SW480 (cell line): ENCODE data around the gene TUG1.

Experiments used
- DNase-seq: peaks from one replicate; pipeline ENCODE4 v3.0.0-alpha.2; 2016; ENCODE audit warnings: low spot score

TUG1 gene

DNA sequence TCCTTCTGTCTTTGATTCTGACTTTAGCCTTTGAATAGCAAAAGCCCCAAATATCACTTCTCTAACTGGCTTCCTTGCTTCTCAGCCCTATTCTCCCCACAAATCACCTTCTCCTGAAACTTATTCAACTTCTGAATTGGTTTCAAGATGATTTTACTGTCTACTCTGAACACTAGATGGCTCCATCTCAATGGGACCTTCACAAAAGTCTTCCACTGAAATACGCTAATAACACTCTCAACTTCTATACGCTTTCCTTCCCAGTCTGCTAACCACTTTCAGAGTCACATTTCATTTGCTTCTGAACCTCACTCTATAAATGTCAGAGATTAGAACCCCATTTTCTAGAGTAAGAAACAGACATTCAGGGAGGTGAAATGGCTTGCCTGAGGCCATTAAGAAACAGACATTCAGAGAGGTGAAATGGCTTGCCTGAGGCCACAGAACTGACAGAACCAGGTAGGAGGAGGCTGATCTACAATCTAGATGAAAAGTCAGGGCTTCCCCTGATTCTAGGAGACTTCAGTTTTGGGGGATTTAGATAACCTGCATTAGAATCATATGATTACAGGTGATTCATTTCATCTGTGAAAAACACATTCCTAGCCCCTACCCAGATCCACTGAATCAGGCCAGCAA, 21.1 kb upstream of the TUG1 start:
- DNase-seq: peak; percentile 27

DNA sequence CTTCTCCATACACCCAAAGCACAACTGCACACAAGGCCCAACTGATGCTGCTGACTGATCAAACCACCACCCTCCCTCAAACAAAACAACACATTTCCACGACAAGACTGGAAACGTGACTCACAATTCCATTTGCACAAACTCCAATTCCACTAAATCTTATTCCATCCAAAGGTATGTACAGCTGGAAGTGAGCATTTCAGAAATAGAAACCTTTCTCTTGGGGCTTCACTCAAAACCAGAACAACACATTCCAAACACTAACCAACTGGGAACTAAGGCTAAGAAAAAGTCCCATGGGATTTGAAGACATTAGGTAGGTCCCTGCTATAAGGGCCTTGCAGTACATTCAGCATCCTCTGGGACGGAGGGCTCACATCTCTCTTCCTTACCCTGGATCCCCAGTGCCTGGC, 20.1 kb upstream of the TUG1 start:
- DNase-seq: no peak

DNA sequence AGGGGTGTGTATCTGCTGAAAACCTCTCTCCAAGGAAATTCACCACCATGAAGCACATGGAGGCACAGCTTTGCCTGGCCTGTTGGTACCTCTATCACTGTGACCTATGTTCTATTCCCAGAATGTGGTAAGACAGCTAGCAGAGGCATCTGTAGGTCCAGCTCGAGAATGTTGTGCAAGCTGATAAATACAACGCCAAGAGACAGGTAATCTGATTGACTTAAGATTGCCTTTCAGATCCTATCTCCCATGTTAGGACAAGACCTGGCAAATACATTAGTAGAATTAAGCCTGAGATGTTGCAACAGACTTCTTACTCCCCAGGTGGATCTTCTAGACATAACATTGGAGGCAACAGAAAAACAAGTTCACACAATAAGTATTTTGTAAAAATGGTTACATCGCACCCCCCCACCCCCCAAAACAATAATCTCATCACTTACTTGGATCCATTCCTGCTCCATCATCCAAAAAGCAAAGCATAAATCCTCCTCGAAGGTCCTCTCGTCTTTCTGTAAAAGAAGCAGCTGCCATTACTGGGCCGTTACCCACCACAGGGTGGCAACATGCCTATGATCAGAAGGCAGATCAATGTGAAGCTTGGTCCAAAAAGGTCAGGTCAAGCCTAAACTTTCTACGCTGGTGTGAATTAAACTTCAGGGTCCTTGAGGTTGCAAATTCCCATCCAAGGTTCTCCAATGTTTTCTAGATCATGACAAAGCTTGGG, 19.0 kb upstream of the TUG1 start:
- no peak for DNase-seq

DNA sequence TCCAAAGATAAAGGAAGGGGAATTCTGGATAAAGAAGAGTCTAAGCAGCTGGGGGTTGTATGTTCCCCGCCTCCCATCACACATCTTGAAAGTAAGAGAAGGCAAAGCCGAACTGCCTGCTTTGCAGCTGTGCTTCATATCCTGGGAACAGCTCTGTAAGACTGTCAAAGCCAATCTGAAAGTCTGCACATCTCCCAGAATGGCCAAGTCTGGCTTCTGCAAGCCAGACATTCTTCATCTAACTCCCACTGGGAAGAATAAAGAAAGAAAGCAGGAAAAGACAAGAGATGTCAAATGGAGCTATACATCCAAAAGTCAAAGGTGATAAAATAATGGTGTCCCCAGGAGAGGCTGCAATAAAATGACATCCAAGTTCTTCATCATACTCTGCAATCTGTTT, 15.9 kb upstream of the TUG1 start:
- DNase-seq: no peak

DNA sequence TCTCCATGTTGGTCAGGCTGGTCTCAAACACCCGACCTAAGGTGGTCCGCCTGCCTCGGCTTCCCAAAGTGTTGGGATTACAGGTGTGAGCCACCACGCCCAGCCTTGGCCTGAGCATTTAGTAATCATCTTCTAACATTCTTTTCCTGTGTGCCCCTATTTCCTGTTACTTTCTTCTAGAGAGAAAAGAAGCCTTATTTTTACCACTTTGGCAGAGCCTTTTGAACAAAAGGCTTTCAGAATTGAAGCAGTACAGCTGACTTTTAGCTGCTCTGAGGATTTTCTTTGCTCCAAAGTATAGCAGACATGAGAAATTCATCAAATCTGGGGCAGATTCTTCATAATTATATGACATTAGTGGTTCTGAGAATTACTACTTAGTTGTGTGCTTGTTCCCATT, 13.9 kb upstream of the TUG1 start:
- no peak for DNase-seq

DNA sequence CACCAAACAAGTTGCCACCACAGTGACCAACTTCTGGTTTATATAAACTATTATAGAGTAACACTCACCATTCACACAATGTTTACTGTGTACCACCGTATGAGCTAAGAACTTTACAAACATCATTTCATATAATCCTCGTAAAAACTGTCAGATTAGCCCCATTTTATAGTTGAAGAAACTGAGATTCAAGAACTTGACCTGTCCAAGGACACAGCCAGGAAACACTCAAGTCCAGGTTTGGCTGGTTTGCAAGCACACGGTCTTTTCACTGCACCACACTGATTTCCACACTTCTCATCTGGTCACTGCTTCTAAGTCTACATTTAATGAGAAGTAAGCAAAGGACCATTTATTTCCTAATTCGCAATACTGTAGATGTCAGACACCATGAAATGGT, 4.2 kb upstream of the TUG1 start:
- DNase-seq: no peak

DNA sequence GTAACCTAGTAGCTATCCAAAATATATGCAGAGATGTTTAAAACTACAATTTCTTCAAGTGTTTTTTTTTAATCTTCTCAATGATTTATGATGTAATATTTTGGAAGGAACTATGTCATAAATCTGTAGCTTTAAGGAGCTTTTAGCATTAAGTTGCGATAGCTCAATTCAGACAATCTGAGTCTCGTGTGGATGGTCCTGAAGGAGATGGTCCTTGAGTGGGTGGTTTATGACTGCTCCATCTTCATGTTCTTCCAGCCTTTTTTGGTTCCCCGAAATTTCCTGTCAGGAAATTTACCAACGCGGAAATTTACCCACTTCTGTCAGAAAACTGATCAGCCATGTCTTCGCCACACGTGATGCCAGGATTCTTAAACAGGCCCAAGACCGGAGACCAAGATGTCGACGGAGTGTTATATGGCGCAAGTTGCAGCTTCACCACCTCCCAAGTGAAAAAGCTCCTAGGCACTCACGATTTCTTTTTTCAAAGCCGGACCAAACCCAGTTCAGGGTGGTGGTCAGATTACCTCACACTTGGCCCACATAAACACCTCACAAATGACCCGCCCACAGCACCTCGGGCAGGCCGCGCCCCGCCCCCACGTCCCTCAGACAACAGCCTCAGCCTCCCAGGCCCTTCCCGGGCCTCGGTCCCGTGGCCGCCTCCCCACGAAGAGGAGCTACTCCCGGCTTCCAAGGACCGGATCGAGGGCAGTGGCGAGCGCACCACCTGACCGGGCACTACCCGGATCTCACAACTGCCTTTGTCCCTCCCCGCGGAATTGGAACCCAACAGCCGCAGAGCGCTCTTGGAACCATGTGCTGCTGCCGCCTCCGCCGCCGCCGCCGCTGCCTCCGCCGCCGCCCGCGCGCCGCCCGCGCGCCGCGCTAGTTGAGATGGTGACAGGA, 796 bp upstream of the TUG1 start, which contains the start of gene MORC2:
MORC2 (minus strand) TSS at position 760 of the 909 bp plus-strand sequence. CDS start 885 bp downstream, outside the sequence.
- DNase-seq: no peak

DNA sequence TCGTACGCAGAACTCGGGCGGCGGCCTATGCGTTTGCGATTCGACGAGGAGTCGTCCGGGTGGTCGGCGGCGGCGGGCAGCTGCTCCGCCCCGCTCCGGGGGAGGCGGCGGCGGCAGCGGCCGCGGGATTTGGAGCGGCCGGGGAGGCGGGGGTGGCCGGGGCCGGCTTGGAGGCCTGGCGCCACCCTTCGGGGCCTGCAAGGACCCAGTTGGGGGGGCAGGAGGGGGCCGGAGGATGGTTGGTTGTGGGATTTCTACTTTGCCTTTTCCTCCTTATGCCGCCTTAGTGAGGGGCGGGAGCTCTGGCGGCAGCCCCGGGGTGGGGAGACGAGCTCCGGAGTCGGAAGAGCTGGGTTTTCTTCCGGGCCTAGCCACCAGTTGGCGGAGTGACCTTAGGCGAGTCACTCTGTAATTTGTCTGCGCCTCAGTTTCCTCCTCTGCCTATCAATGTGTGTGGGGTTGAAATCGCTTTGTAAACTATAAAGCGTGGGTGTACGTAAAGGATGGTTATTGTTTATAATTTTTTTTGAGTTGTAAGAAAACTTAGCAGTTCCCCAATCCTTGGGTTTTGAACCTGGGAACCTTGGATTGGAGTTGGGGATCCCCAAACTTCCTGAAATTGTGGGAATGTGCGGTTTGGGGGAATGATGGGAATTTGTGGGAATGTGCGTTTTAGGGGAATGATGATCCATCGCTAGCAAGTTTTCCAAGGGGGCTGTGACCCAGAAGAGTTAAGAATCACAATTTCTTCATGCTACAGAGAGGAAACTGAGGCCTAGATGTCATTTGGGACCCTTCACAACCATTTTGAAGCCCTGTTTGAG, 679 bp downstream of the TUG1 start:
- no peak for DNase-seq

DNA sequence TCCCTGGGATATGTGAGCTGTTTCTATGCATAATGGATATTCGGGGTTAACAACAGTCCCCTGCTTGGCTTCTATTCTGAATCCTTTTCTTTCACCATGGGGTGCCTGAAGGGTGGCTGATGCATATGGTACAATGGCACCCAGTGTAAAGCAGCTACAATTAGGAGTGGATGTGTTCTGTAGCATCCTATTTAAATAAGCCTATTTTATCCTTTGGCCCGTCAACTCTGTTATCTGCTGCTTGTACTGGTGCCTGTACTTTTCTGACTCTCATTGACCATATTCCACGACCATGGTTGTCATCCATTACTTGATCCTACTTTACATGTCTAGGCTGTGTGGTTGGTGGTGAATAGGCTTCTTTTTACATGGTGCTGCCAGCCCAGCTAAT, 1.3 kb downstream of the TUG1 start:
- no peak for DNase-seq

DNA sequence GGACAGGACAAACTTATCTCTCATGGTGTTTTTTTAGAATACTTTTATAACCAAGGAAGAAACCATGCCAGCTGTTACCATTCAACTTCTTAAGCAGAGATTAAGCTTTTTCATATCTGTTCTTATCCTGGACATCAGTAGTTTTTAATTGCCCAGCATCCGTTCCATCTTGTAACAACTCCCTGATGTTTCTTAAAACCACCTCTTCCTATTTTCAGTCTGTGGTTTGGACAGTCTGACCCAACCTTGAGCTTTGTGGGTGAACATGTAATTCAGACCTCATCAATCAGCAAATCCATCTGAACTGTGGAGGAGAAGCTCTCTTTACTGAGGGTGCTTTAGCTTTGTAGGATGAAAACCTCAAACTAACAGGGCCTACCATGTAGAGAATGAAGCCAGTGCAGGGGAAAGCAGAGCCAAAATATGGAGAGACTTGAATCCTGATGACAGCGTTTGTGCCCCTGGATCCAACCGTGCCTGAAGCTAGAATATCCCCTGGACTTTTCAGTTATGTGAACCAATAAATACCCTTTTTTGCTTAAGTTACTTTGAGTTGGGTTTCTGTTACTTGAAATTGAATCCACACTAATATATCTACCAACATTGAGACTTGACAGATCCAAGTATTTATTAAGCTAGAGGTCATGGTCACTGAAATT, 9.4 kb downstream of the TUG1 start:
- DNase-seq: no peak

DNA sequence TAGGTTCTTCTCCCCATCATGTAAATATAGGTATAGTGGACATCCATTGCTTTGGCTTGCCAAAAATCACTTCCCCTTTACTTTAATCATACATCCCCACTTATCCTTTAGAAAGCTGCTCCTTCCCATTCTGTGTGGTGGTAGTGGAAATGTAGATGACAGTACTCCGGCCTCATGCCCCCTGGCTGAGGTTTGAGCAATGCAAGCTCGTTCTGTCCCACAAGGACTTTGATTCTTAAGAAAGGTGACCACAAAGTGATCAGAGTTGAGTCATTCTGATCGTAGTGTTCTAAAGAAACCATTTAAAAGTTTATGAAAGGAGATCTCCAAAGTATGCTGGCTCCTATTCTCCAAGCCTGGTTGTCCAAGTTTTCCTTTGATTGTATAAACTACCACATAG, 10.9 kb downstream of the TUG1 start:
- DNase-seq: no peak

DNA sequence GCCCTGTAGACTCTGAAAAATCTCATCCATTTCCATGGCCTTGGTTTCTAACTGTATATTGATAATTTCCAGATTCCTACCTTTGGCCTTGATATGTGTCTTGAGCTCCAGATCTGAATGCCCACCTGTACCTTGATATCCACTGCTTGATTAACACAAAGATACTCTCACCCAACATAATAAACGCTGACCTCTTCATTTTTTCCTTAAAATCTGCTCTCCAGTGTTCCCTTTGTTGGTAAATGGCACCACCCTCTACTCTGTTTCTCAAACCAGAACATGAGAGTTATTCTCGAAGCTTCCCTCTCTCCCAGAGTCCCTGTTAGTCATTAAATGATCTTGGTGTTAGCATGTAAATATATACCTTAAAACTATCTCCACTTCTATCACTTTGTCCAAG, 13.4 kb downstream of the TUG1 start:
- DNase-seq: no peak

DNA sequence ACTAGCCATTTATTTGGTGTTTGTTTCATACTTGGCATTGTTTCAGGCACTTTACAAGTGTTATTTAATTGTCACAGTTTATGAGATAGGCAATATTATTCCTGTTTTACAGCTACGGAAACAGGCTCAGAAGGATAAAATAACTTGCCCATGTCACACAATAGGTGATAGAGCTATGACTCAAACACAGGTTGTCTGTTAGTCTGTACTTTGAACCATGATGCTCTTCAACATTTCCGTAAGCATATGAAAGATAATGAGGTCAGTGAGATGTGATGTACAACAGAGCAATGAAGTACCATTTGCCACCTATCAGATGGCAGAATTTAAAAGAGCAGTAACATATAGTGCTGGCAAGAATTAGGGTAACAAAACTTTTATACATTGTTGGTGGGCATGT, 15.3 kb downstream of the TUG1 start:
- peak; percentile 17 for DNase-seq

DNA sequence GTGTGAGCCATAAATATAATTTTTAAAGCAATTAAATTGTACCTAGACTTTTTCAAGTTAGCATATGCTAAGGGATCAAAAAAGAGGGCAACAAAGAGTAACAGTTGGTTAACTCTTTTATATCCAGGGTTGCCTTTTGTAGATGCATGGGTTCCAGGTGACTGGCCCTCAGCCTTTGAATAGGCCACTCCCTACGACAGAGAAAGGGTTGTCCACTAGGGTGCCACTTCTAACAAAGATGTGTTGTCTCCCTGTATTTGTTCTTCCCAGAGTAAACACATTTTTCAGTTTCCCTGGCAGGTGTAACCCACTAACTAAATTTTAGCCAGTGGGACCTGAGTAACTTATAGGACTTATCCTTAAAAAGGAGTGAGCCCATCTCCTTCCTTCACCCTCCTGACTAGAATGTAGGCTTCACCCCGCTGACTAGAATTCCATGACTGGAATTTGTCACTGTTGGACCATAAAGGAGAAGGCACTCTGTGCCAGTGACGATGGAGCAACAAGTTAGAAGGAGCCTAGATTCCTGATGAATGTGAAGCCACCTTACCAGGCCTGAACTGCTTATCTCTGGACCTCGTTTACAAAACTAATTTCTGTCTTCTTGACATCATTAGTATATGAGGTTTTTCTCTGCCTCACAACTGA, 16.6 kb downstream of the TUG1 start:
- no peak for DNase-seq

DNA sequence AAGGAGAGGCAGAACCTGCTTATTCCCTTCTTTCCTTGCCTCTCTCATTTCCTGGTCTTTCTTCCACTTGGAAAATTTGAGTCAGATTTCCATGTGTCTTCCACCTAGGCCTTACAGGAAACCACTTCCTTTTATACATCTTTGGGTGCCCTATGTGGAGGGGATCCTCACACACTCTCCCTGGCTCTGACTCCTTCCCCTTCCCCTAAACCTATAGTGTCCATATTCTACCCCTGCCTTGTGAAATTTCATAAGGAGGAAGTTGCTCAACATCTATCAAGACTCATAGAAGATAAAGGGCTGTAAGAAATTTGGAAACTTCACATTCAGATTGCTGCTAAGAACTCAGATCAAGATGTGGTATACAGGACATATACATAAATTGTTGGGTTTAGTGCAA, 20.4 kb downstream of the TUG1 start:
- no peak for DNase-seq

DNA sequence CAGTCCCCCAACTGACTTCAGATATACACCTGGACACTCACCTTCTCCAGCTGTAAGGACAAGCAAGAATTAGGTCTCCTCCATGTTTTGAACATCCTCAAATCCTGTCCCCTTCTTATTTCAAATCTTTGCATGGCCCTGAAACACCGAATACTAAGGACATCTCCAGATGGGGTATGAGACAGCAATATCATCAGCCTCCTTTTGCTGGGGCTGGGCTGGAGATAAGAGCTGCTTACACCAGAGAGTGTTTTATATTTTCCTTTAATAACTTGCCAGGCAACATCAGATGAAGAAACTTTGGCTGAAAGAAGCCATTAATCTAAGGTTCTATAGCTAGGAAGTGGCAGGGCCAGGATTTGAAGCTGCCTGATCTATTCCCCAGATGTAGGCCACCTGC, 21.6 kb downstream of the TUG1 start:
- DNase-seq: no peak

DNA sequence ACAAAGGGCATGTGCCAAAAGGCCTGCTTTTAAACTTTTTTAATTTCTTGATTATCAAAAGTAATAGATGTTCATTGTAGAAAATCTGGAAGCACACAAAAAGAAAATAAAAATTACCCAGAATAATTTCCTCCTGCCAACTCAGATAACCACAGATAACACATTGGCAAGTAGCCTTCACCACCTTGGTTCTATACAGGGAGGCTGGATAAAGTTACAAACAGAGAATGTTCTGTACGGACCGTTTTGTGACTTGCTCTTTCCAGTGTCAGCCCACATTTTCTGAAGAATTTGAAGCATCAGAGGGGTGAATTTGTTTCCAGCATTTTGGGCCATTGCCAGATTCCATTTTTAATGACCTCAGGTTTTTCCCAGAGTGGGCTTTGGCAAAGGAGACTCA, 23.5 kb downstream of the TUG1 start:
- DNase-seq: no peak

DNA sequence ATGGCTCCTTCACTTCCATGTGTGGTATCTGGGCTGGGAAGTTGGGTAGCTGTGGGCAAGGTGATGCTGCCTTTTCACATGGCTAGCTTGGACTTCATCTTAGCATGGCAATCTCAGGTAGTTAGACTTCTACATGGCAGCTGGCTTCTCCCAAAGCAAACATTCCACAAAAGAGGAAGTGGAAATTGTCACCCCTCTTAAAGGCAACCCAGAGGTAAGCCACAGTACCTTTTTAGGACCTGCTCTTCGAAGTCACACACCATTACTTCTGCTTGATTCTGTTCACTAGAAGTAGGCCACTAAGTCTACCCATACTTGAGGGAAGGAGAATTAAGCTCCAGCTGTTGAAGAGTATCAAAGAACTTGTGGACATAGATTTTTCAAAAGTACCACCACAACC, 25.9 kb downstream of the TUG1 start:
- DNase-seq: no peak

DNA sequence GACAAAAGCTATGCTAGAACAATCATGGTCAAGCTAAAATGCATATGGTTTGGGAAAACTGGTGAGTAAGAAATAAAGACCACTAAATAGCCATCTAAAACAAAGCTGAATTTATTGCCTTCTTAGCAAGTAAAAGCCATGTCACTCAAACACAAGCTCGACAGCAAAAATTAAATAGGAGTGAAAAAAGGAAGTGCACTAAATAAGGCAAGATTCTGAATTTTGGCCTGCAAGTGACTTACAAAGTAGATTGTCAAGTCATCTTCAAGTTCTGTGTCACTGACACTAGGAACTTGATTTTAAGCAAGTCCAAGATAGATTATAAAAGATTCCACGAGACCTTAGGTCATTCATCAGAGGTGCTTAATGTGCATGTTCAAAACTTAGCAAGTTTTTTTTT, 27.4 kb downstream of the TUG1 start:
- no peak for DNase-seq

DNA sequence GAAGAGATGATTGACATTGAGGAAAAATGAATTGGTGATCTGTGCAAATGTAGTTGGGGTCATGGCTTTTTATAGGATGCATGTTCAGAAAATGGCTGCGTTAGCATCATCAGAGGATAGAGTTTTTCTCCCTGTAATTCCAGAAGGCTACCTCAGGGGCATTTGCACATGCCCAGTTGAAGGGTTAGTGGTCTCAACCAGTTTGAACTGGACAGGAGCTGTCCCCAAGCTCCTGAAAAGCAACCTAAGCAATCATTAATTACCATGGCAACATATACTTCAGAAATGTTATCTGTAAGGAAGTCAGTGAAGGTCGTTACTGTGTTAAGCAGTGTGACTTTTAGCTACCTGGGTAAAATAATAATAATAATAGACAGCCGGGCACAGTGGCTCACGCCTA, 29.3 kb downstream of the TUG1 start:
- no peak for DNase-seq
